Endometrial microvascular endothelial cells (primary cell): Measurements from ENCODE around the gene SLC25A22. TPM values are rescaled to one million over a fixed set of nuclear protein-coding genes. Genes with fewer than 3 reads are reported as not detected.

Source experiments
- in situ Hi-C: cut with HindIII; loops from 2 replicates; pipeline ENCODE4 v1.10.0; 2017; ENCODE audit warnings: low sequenced_read_pairs, low pct_unique_long_range_greater_than_20kb; ENCODE audit errors: inconsistent ontology term
- total RNA-seq: library from RNA; depleted of rRNA; stranded (reverse); fragments of >200 nt; gene quantifications from one replicate; pipeline ENCODE4 v1.2.3, GENCODE V29; 2015; ENCODE audit errors: inconsistent ontology term

The SLC25A22 gene
- total RNA-seq, 1 donor from 2014 or later, result 44.4 TPM

DNA sequence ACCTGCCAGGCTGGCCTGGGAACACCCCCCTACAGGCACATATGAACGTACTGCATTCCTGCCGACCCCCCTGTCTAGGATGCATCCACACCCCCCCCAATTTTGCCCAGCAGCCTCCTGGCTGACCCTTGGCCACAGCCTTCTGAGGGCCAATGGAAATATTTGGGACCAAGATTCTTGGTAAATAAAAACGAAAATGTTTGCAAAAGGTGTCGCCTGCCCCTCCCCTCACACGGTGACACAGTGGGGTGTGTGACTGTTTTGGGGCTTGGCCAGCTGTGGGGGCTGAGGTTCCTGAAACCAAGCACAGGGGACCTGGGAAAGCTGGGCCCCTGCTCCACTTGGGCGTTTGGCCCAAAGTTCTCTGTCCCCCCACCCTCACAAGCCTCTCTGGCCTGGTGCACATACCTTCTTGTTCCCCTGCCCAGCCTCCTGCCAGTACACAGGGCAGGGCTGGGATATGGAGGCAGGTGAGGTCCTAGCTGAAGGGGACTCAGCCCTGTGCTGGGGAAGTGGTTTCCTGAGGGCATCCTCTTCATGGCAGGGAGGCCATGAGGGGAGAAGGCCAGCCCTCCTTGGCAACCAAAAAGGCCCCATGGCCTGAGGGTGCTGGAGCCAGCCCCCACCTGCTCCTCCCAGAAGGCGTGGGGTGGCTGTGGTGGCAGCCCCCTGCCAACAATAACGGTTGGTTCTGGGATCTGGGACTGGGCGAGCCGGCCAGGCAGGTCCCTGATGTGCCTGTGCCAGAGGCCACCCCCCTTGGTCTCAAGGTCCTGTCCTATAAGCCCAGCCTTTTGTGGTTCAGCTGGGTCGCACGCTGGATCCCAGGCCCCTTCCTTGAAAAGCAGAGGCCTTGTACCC, 27.5 kb upstream of the SLC25A22 start:
- in situ Hi-C loops, result no loop called here

DNA sequence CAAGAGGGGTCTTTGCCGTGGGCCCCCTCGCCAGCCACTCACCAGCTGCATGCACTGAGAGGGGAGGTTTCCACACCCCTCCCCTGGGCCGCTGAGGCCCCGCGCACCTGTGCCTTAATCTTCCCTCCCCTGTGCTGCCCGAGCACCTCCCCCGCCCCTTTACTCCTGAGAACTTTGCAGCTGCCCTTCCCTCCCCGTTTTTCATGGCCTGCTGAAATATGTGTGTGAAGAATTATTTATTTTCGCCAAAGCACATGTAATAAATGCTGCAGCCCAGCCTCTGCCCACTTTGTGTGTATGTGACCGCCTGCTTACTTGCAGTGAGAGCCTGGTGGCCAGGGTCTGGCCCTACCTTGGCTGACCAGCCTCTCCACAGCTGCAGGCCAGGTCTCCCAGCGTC, 26.9 kb upstream of the SLC25A22 start:
- in situ Hi-C loops, result no loop called here

DNA sequence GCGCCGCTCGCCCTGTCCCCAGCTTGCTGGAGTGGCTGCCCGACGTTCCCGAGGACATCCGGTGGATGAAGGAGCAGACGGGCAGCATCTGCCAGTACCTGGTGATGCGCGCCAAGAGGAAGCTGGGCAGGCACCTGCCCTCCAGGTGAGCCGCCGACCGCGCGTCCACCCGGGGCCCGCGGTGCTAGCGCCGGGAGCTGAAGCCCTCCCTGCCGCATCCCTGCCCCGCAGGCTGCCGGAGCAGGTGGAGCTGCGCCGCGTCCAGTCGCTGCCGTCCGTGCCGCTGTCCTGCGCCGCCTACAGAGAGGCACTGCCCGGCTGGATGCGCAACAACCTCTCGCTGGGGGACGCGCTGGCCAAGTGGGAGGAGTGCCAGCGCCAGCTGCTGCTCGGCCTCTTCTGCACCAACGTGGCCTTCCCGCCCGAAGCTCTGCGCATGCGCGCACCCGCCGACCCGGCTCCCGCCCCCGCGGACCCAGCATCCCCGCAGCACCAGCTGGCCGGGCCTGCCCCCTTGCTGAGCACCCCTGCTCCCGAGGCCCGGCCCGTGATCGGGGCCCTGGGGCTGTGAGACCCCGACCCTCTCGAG, 26.3 kb upstream of the SLC25A22 start:
- in situ Hi-C loops, result no loop called here

DNA sequence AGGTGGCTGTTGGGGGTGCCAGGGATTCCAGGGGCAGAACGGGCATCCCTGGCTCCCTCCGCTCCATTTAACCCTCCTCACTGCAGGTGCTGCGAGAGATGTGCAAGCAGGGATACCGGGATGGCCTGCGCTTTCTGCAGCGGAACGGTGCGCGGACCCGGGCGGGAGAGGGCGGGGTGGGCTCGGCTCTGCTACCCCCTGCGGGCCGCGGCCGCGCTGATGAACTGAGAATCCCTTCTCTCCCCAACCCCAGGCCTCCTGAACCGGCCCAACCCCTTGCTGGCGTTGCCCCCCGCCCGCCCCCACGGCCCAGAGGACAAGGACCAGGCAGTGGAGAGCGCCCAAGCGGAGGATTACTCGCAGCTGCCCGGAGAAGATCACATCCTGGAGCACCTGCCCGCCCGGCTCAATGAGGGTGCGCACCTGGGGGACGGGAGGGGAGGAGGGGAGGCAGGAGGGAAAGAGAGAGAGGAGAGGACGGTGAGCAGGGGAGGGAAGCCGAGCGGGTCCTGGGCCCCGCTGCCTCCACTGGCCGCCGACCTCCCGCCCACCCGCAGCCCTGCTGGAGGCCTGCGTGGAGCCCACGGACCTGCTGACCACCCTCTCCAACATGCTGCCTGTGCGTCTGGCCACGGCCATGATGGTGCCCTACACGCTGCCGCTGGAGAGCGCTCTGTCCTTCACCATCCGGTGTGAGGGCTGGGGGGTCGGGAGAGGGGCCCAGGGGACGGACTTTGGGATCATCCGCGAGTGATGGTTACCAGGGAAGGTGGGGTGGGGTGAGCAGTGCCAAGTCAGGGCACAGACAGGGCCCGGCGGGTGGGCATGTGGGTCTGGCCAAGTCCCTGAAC, 25.6 kb upstream of the SLC25A22 start:
- in situ Hi-C loops, result no loop called here

DNA sequence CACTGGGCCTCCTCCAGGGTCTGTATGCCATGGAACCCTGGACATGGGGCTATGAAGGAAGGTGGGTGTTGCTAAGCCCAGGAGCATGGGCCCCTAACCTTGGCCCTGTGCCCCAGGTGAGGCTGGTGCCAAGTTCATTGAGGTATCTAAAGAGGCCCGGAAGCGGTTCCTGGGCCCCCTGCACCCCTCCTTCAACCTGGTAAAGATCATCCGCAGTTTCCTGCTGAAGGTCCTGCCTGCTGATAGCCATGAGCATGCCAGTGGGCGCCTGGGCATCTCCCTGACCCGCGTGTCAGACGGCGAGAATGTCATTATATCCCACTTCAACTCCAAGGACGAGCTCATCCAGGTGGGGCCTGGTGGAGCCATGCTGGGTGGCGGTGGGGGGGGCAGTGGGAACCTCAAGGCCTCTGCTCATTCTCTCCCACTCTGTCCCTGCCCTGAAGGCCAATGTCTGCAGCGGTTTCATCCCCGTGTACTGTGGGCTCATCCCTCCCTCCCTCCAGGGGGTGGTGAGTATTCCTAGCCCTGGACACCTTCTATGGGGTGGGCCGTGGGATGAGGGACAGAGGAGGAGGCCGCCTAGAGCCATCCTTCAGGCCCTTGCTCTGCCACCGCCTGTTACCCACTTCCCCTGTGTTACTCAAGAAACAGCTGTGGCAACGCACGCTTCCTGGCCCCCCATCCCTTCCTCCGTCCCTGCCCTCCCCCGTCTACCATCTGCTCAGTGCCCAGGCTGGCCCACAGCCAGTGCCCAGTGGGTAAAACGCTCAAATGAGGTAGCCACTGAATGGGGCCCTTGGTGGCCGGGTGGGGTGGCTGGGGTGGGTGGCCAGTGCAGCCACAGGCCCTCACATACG, 23.7 kb upstream of the SLC25A22 start:
- in situ Hi-C loops, result no loop called here

DNA sequence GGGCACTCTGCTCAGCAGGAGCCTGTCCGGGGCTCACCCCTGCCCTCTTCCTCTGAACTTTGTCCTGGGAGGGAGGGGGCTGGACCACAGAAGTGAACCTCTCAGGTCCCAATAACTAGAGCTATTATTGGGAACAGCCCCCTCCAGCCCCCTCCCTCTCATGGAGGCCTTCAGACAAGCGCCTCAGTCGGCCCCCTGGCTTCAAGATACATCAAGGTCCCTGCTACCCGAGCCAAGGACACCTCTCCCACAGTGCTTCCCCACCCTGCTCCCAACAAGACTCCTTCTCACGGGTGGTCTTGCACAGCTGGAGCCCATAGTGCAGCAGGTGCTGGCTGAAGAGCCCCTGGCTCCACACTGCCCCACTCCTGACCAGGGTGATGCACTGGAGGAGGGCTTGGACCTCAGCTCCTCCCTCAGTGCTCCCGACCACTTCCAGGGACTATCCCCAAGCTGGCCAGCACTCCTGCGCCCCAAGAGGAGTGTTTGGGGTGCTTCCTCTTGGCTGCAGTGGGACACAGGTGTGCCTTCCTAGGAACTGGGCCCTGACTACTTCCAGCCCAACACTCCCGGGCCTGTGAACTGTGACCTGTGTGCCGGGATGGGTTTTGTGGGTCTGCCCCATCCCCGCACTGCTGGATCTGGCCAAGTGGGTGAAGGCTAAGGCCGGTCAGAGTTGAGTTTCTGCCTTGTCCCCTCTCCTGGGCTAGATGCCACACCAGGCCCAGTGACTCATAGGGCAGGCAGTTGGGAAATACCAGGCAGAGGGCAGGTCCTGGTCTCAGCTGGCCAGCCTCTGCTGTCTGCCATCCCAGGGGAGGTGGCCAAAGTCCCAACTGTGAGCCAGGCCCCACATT, 22.8 kb upstream of the SLC25A22 start:
- in situ Hi-C loops, result no loop called here

DNA sequence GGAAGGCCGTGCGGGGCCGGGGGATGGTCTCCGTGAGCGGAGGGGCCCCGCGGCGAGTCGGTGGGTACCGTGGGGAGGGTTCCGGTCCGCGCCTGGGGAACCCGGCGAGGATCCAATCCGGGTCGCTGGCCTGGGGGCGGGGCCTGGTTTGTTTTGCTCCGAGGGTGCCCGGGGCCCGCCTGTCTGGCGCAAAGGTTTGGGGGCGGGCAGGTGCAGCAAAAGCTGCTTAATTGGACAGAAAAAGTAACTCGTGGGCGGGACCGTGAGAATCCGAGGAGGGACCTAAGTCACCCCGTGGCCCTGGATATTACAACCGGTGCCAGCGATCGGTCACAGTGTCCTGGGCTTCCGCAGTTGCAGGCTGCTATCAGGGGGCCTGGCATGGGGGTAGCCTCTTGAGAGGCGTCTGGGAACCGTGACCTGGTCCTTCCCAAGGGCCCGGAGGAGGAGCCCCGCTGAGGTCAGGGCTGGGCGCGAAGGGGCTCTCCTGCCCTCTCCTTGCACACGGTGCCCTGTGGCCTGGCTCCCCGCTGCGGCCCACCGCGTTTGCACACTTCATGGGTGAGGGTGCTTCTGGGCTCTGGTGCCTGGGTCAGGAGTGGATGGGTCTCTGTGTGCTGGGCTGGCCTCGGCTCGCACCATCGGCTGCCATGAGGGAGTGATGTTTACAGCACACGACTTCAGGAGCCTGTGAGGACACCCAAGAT, 22.0 kb upstream of the SLC25A22 start:
- in situ Hi-C loops, result no loop called here

DNA sequence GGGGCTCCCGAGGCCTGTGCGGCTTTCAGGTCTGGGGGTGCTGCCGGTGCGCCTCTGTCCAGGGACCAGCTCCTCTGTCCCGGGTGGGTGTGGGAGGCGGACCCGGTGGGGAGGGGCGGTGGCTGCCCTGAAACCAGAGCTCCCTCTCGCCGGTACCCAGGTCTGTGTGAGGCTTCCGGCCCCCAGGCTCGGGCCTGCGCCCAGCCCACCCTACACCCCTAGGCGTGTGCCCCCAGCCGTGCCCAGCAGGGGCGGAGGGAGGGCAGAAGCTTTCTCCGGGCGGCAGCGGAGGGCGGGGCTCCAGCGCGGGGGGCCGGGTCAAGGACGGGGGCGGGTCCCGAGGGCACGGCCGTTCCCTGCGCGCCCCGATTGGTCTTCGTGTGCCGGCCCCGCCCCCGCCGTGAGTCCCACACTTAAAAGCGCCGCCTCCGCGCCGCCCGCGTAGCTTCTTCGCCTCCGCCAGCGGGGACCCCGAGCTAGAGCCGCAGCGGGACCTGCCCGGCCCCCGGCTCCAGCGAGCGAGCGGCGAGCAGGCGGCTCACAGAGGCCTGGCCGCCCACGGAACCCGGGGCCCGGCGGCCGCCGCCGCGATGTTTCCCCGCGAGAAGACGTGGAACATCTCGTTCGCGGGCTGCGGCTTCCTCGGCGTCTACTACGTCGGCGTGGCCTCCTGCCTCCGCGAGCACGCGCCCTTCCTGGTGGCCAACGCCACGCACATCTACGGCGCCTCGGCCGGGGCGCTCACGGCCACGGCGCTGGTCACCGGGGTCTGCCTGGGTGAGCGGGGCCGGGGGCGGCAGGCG, 21.2 kb upstream of the SLC25A22 start:
- in situ Hi-C loops, result no loop called here

DNA sequence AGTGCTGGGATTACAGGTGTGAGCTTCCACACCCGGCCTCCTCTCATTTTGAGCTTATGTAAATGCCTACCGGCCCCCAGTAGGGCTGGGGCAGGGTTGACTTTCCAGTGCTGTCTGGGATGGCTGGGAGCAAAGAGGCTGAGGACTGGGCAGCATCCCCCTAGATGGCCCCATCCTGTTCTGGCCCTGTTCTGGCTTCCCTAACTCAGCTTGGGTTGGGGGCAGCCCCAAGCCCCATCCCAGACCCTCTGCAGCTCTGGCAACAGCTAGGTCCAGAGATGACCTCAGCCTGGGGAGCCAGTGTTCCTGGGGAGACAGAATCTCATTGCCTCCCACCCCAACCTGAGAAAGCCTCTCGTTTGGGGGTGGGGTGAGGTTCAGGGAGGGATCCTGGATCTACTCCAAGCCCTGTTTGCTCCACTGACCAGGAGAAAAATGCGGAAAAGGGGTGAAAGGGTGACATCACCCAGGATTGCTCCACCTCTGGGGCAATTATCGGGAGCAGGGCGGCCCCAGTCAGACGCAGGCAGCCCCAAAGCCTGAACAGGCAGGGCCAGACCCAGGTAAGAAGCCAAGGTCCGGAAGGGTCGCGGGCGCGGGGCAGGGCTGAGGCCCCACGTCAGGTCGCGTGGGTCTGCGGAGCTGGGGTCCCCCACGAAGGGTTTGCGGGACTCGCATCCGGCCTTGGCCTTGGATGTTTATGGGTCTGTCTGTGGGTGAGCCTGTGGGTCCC, 20.5 kb upstream of the SLC25A22 start, which contains the start of gene PNPLA2:
PNPLA2 (plus strand) TSS at position 519 of the 733 bp plus-strand sequence. CDS start 805 bp downstream, outside the sequence.
- in situ Hi-C loops, result no loop called here

DNA sequence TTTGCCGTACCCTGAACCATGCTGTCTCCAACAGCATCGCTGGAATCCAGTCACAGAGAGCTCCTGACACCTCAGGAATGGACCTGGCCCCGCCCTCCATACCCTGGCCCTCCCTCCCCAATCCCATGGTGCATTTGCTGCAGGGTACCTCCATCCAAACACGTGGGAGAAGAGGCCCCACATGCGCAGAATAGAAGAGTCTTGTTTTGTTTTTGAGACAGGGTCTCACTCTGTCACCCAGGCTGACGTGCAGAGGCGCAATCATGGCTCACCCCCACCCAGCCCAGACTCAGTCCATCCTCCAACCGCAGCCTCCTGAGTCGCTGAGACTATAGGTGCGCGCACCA, 18.3 kb upstream of the SLC25A22 start:
- in situ Hi-C loops, result no loop called here

DNA sequence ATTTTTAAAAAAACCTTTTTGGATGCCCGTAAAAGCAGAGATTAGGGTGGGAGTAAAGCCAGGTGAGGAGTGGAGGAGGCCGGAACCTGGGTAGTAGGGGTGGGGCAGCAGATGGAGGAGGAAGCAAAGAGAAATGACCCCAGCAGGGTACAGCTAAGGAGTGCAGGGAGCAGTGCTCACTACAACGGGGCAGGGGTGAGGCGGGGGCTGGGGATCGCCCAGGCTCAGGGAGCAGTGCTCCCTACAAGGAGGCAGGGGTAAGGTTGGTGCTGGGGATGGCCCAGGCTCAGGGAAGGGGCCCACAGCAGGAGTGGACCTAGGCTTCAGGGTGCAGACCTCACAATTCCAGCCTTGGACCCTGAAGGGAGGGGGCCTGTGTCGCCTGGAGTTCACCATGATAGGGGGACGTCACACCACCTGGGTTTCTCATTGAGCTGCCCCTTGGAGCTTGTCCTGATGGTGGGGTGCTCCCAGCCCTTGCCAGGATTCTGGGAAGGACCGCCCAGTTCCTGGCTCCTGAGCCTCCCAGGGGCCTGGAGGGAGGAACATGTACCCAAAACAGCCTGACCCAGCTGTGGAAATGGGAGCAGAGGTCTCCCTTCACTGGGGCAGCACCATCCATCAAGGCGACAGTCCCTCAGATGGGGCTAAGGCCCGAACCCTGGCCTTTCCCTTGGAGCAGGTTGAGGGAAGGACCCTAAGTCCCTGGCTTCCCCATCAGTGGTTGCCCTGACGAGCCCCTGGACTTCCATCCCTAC, 17.8 kb upstream of the SLC25A22 start:
- in situ Hi-C loops, result no loop called here

DNA sequence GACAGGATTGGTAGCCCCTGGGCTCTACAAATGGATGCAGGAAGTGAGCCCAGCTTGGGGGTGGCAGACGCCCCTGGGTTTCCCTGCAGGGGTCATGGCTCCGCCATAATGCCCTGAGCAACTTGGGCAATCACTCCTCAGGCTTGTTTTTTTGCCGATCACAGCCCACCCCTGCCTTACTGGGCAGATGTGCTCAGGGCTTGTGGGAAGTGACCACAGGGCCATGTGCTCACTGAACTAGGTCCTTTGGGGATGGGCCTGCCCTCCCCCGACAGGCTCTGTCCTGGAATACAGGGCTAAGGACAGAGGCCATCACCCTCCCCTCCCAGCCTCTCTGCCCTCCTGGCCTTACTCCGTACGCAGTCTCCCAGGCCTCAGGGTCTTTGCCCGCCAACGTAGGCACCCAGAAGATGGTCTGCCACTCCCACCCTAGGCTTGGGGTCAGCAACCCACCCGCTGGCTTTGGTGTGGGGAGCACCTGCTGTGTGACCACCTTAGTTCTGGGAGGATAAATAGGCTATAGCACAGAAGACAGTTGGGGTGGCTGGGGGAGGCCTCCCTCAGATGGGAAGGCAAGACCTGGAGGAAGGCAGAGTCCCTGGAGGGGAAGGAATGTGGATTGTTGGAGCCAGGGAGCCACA, 15.5 kb upstream of the SLC25A22 start:
- in situ Hi-C loops, result no loop called here

DNA sequence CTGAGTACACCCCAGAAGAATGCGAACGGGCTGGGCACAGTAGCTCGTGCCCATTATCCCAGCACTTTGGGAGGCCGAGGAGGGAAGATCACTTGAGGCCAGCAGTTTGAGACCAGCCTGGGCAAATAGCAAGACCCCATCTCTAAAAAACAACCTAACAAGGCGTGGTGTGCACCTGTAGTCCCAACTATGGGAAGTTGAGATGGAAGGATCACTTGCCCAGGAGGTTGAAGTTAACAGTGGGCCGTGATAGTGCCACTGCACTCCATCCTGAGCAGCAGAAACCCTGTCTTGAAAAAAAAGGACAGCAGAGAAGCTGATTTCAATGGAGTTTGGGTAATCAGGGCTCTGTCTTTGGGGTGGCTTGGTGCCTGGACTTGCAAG, 15.0 kb upstream of the SLC25A22 start:
- in situ Hi-C loops, result no loop called here

DNA sequence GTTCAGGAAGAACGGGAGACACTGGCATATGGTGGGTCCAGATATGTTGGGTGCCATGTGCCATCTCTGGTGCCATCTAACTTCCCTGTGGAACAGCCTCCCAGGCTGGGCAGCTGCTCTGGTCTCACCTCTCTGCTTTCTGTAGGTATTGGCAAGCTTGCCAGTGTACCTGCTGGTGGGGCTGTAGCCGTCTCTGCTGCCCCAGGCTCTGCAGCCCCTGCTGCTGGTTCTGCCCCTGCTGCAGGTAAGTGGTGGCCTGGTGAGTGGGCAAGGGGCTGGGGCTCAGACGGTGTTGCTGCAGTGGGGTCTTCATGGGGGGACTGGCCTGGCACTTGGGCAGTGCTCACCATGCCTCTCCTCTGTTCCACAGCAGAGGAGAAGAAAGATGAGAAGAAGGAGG, 14.3 kb upstream of the SLC25A22 start:
- in situ Hi-C loops, result no loop called here
